HG03139 (cell line): ENCODE measurements around the gene CT47B1.
"Not testable (repeated sequence)": the region's sequence is repeated elsewhere in the genome, so short reads cannot be mapped to it uniquely, and the experiment has no call there.

ENCODE experiments used
- ATAC-seq: cut with Tn5 transposase; IDR thresholded peaks from one replicate; pipeline ENCODE4 v1.9.1; 2021; ENCODE audit not compliant: unreplicated experiment

Gene CT47B1

GRCh38 chrX:120875766-120876165, at the start of gene CT47B1:
CT47B1 (minus strand) TSS chrX:120875866; CDS start chrX:120875670, 196 bp downstream.
- ATAC-seq, result not testable (repeated sequence)

DNA sequence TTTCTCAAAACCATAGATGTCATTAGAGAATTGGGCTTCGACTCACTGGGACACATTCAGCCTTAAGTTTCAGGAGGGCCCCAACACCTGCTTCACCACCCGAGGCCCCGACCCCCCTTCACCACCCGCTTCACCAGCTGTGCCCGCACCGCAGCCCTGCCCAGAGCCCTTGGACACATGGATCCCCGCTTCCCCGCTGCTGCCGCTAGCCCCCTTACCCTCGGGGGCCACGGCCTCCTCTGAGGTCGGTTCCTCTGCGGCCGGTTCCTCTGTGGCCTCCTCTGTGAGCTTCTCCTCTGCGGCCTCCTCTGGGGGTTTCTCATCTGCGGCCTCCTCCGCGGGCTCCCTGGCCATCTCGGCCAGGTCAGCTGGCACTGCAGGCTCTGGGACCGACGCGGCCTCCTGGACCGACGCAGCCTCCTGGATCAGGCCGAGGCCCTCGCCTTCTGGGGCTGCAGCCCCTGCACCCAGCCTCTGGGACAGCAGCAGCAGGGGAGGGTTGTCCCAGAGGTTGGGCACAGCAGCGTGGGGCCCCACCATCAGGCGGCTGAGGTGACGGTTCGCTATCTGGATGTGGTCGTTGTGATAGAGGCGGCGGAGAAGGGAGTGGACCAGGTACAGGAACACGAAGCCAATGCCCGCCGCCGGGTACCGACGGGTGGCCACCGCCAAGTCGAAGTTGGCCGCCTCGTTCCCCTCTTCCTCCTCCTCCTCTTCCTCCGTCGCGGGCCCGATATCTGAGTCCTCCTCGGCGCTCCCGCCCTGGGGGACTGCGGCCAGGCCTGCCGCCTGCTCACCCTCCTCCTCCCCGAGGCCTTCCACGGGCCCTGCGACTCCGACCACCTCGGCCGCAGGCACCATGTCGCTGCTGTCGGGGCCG, 748 bp downstream of the CT47B1 start:
- no peak for ATAC-seq

GRCh38 chrX:120857240-120857639, 18.4 kb downstream of the CT47B1 start:
- no peak for ATAC-seq

DNA sequence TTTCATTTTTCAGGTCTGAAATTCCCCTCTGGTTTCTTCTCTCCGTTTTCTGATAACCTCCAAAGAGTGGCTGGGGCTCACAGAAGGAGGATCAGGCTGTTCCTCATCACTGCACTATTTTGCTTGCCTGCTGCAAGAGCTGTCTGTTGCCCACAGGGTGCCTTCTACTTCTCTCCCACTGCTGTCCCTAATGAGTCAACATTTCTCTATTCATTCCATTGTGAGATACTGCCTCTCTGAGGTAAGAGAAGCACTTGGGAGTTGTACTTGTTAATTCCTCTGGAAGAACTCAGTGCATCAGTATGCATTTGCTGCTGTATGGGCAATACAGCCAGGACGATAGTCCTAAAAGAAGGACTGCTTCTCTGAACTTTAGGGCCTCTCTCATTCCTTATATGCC, 34.8 kb downstream of the CT47B1 start:
- no peak for ATAC-seq

DNA sequence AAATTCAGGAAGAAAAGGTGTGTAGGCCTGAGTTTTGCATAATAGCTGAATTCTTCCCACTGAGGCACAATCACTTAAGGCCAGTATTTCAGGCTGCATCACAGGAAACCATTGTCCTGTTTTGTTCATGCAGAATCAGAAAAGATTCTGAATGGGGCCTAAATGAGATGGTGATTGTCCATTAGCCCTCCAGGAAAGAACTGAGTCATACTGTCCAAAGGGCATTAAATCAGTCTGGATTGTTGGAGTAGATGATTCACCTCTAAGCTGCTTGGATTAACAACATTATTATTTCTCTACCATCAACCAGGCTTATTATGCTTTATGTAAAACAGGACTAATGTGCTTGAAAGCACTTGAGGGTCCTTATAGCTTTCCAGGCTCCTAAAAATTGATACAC, 36.2 kb downstream of the CT47B1 start:
- ATAC-seq, result no peak

- ATAC-seq, result not testable (repeated sequence)
Observed at GRCh38 chrX:120827213-120827612, 48.5 kb downstream of the CT47B1 start.

DNA sequence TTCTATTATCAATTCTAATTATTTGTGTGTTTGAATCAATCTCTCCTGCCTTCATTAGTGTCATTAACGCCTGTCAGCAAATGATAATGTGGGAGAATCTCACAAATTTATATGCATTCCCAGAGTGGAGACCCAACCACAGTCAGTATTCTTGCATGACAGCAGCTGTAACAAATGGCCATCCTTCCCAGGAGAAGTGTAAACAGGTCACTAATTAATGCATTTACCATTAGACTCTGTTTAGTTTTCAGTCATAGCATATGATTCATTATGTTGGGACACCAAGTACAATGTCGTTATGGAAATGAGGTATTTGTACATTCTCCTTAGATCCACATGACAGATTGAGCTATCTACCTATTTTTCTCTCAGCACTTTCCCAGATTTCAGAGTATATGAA, 50.5 kb downstream of the CT47B1 start:
- ATAC-seq, result no peak

DNA sequence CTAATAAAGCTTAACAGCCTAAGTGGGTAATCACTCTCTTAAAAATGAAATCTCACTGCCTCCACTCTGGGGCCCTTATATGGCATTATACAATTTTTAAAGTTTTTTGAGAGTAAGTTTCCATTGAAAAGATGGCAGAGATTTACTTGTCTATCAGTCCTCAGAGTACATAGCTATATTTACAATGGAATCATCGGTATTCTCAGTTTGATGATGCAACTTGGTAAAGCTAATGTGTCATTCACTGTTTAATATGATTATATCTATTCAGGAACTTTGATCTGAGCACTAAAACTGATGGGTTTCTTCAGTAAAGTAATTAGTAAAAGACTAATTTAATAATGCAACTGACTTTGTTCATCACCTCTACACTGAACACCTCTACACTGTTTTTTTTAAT, 51.6 kb downstream of the CT47B1 start:
- ATAC-seq, result no peak

GRCh38 chrX:120823556-120823955, 52.1 kb downstream of the CT47B1 start:
- no peak for ATAC-seq
